AG08396 (cell line): ENCODE results near the gene VAV3.
A peak's percentile ranks its signal among the peaks of the same experiment; 100 is the strongest.

Source experiments
- DNase-seq: peaks from one replicate; pipeline ENCODE4 v3.0.0; 2012; ENCODE audit warnings: low spot score, mixed read lengths

The VAV3 gene

DNA sequence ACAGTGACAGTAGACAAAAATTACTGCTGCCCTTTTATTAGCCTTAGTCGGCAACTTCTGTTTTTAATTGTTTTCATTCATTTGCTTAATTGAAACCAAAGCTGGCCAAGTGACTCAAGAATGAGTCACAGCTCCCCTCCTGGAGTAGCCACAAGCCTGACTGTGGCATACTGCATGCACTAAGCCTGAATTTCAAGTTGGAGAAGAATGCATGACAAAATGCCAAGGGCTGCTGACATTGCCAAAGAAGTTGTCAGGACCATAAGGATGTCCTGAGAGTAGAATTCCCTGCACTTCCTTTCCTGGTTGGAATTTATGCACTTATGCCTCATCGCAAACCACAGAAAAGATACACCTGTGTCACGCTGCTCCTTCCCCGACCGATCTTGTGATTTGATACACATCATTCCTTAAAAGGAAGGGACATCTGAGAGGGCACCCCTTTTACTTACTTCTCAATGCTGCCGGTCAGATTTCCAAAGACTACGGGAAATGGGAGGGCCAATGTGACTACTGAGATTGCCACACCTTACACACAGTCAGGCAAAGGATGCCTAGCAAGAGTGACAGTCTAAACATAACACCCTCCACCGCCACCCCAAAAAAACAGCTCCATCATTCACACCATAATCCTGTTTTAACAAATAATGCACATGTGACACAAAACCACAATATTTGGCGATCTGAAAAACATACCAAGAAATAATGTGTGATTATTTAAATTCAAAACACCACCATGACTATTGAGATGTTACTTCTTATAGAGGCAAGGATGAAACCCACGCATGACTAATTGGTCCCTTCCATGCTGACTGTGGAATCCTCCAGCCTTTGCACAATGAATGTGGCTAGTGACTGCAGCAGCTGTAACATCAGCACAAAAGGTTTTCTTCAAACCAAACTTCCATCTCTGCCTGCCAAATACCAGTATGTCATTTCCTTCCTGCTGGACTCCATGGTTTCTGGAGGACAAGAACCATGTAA is 28.2 kb downstream of the VAV3 start:
- DNase-seq: peak; percentile 80

DNA sequence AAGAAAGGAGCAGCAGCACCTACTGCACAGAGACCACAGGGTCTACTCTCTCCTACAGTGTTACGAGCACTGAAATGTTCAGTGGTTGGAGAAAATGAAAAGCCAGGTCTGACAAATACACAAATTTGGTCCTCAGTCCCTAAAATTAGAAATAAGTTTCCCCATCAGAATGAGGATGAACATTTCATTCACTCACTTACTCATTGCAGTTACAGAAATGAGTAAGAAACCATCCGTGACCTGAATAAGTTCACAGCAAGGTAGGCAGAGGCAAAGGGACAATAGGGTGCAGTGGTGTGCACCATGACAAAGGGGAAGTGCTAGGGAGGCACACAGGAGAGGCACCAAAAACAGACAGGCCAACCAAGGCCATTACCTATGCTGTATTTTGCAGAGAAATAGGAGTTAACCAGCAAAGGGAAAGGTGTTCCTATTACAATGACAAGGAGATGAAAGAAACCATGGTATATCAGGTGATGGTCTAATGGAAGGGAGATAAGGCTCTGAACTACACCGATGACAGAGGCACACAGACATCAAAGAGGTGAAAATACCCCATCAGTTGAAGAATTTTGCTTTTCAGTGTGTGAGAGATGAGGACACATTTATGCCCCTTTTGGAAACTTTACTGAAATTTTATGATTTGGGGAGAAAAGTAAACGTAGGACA is 29.4 kb downstream of the VAV3 start:
- DNase-seq: no peak

DNA sequence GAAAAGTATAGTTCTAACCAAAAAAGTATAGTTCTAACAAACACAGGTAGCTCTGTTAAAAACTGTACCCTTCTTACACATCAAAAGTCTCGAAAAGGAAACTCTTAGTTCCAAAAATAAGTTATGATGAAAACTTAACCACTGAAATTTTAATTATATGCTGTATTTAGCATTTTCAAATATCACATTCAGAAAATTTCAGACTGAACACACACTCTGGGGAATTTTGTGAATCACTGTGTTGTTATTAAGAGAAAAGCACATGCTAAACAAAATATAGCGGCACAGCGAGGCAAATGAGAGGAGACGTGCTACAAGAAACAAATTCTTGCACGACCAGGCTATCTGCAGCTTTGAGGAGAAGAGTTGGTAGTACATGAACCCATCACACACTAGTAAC is 30.4 kb downstream of the VAV3 start:
- DNase-seq: no peak

DNA sequence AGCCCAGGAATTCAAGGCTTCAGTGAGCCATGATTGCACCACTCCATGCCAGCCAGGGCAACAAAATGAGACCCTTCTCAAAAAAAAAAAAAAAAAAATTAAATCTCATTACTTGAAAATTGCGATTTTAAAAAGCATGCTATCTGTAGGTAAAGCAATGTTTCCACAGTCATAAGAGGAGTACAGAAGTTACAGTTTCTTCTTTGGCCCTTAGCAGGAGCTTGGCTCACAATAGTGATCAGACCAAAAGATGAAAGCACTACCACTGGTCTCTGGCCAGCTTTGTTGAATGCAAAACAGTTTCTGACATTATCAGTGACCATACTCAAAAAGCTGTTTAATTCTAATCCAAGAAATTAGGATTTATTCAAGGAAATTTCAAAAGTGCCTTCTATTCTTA is 31.2 kb downstream of the VAV3 start:
- no peak for DNase-seq

DNA sequence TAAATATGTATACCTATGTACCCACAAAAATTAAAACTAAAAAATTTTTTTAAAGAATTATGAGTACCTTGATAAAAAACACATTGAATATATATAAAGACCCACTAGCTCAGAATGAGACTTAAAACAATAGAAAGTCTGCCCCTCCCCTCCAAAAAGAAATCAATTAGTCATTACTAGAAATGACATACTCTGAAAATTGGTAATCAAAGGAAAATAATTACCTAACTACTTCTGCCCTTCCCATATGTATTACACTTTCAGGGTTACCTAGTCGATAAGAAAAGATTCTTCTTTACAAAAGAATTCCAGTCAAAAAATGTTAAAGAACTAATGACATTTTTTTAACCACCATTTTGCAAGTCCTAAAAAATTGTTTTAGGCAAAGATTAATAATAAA is 34.7 kb downstream of the VAV3 start:
- no peak for DNase-seq

DNA sequence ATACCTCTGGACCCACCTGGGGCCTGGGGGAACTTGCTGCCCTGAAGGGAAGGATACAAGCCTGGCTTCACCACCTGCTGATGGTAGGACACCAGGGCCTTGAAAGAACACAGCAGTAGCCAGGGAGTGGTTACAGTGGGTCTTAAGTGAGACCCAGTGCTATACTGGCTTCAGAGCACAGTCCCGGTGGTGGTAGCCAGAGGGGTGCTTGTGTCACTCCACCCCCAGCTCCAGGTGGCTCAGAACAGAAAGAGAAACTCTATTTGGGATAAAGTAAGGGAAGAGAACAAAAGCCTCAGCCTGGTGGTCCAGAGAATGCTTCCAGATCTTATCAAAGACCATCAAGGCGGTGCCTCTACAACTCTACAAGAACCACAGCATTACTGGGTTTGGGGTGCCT is 37.2 kb downstream of the VAV3 start:
- DNase-seq: no peak

DNA sequence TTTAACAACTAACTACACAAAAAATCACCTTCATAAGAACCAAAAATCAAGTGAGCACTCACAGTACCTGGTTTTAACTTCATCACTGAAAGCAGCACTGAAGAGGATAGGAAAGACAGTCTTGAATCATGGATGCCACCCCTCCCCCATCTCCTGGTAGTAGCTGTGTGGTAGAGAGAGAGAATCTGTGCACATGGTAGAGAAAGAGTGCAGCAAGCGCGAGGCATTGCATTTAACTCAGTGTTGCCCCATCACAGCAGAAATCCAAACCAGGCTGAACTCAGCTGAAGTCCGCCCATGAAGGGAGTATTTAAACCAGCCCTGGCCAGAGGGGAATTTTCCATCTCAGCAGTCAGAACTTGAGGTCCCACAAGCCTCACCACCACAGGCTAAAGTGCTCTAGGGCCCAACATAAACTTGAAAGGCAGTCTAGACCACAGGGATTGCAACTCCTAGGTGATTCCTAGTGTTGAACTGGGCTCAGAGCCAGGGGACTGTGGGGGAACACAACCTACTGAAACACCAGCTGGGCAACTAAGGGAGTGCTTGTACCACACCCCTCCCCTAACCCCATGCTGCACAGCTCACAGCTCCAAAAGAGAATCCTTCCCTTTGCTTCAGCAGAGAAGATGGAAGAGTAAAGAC is 38.4 kb downstream of the VAV3 start:
- no peak for DNase-seq

DNA sequence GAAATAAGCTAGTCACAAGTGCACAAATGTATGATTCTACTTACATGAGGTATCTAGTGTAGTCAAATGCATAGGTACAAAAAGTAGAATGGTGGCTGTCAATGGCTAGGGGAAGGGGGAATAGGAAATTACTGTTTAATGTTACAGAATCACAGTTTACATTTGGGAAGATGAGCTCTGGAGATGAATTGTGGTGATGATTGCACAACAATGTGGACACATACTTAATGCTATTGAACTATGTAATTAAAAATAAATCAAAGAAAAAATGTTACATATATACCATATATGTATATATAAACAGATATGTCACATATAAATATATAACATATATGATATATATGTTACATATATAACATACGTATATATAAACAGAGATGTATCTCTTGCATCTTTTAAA is 39.4 kb downstream of the VAV3 start:
- no peak for DNase-seq

DNA sequence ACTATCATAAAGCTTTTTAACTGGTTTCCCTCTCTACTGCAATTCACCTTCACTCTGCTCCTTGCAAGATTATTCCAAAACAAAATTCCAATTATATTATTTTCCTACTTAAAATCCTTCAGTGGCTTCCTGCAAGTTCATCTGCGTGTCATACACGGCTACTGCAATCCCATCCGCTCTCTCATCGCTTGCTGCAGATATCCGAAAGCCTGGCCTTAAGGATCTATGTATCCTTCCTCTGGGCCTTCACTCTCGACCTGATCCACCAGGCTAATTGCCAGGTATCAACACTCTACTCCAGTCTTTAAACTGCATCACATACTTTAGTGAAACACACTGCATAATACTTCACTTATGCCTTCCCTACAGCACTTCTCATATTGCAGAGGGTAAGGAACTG is 44.0 kb downstream of the VAV3 start:
- no peak for DNase-seq

DNA sequence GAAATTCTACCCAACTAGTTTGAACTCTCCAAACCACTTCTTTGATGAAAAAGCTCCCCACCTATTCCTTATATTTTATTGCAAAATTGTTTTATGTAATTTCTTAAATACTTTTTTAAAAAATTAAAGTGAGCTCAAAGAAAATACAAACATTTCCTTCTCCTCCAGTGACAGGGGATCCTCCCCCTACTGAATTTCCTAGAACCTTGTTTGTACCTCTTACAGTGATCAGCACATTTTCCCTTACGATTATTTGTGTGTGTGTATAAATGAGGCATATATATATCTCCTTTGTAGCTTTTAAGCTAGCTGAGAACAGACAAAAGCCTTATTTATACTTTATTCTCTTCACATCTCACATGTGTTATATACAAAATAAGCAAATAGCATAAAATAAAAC is 44.4 kb downstream of the VAV3 start:
- no peak for DNase-seq

DNA sequence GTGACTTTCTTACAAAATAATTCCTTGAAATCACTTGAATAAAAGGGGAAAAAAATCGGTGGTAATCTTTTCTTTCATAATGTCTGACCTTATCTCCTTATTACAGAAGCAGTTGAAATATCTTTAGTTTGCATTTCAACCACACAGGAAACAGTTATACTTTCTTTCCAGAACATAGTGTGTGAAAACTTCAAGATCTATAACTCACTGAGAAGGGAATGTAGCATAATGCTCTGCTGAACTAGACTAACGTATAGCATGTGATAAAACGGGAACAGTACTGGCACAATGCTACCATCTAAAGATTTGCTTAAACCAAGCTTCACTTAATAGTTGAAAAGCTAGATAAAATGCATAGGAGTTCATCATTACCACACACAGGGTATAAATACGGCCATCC is 45.0 kb downstream of the VAV3 start:
- DNase-seq: no peak

DNA sequence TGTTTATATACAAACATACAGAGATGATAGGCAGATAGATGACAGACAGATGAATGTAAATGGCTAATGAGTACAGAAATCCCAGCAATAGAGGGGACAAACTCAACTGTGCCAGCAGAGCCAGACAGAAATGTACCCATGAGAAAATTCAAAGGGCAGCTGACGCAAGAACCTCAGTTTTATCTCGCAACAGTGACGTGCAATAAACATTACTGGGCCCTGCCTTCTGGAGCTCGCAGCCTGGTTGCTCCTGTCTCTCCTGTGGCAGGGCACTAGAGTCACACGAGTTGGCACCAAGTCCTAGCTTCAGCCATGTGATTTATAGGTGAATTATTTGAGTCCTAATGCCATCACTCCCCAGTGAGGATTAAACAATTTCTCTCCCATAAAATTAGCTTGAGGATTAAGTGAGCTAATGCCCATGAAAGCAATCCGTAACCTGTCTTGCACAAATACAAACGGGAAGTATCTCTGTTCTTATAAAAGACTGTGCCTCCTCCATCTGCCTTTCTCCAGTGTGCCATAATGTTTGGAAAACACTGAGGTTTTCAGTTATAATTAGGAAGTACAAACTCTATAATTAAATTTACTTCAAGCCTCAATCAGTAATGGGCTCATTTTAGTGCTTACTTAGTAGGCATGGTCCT is 50.7 kb downstream of the VAV3 start:
- DNase-seq: no peak

DNA sequence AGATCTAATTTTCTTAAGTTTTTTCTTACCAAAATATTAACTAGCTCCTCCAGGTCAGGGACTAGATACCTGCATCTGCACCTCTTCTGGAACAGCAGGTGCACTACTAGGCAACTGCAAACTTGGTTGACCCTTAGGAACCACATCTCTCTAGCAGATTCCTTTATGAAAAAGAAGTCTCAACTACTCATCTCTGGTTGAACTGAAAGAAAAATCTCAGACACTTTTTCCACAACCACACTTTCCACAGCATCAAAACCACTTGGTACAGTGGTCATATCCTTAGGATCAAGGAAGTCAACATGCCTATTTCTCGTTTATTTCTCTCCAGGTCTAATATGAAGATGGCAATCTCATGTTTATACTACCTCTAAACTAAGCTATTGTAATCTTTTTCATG is 52.3 kb downstream of the VAV3 start:
- no peak for DNase-seq

DNA sequence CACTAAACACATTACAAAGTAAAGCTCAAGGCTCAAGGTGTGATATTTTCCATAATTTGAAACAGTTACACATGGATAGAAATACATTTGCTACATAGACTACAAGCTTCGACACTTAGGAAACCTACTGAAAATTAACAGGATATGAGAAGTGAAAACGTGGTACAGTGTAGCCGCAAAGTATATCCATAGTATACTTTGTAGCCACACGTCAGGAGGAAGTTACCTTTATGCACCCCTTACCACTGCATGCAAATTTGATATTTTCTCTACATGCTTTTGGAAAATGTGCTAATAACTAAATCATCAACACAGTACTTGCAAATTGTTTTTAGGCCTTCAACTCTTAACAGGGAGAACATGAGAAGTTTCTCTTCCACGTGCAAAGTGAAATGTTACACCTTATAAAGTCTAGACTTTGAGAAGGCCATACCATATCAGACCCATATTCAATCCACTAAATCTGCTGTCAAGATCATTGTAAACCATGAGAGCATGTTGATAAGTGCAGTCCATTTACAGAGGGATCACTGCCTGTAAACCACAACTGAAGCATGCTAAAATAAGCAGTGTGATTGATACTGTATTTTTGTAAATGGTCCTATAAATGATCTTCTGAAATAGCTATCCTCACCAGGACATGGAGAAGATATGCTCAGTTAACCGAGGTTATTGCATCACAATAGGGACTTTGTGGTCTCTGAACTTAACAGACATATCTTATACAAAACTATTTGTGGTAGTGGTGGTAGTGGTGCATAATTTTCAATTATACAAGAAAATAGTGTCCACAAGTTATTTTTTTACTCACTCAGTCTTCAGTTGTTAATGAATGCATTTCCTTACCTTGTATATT is 64.7 kb downstream of the VAV3 start:
- no peak for DNase-seq

DNA sequence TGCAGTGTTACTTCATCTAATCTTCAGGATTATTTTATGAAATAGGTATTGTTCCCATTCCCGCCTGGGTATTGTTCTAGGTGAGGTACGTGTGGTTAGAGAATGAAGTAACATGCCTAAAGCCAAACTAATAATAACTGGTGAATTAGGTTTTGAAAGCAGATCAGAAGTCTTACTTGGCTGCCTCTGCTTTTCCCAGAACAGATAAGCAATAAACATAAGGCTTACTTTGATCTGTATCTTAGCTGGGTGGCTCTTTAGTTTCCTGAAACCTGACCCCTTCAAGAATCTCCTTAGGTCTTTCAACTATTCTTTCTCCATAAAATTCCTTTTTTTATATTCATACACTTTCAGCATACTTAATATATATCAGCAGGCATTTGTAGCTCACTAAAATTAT is 65.3 kb downstream of the VAV3 start:
- no peak for DNase-seq

DNA sequence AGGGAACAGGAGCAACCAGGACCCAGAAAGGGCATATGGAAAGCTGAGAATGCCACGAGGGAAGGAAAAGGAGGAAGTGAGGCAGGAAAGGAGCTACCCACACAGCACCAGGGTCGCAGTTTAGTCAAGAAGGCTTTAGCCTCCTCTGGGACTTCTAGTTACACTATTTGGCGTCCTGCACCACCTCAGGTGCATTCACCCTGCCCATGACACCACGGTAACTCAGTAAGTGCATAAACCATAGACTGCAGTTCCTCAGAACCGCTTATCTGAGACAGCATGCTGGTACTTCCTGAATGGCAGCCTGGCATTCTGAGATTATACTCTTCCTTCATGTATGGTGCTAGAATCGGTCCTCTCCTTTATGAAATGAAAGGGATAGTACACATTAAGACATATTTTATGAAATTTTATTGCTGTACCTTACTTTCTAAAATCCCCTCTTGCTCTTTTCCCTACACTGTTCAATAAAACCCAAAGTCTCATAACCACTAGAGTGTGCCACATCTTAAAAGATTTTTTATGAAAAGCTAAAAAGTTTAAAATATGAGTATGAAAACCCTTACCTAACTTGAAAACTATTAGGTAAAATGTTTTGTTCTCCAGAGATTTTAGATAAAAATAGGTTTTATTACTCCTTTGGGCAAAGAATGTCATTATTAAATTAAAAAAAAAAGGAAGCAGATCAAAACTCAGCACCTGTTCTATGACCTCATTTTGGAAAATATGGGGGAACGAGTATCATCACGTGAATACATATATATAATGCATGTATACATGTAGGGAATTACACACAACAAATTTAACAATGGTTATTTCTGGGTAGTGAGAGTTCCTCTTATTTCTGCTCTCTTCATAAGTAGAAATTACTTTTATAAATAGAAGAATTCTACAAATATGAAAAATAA is 67.3 kb downstream of the VAV3 start:
- no peak for DNase-seq

DNA sequence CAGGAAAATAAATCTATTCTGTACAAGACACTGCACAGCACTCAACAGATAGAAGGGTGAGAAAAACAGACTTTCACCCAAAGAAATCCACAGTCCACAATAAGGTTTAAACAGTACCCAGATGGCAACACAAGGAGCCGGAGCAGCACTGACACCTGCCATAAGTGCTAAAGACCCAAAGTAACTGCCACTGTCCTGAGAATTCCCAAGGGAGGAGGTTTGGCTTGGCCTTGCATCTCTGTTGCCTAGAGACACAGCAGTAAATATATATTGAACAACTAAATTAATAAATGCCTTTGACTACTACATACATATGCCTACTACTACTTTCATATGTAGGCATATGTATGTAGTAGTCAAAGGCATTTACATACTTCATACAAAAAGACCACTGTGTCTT is 68.0 kb downstream of the VAV3 start:
- no peak for DNase-seq

DNA sequence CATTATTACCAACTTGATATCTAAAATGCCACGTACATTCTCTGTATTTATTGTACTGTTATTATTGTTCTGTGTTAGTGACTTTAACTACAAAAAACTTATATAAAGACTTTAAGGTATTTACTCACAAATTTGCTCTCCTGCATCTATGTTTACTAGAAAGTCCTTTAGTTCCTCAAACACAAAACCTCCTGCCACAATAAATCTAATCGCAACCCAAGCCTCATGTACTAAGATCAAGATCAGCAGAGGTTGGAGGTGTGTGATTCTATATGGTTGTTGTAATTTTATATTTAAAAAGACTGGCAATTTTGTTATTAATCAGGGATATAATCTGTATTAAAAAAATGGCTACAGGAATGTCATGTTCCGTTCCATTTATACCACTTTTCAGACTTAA is 68.6 kb downstream of the VAV3 start:
- DNase-seq: no peak

DNA sequence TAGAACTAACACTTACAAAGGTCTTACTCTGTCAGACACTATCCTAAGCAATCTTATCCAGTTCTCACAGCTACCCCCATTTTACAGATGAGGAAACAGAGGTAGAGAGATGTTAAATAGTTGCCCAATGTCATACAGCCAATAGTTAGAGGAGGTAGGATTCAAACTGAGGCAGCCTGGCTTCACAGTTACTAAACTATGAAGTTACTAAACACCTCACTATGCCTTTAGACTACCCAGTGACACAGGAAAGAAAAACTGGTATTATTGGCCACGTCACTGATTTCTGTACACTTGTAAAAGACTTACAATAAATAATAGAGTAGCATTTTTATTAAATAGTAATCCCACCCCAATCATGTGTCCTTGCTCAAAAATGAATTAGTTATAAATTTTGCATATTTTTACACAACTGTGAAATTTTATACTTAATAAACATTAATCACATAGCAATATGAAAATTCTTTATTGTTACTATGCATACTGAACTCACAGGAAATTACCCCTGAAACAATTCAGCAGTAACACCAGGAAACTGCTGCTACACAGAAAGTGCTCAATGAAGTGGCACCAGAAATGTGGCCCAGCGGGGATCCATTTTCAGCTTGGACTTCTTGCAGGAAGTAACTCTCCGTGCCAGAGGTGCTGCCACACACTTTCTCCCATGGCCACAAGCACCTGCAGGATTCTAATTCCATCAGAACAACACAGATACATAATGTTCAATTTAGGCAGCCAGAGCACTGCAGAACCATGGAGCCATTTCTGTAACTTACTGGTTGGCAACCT is 69.4 kb downstream of the VAV3 start:
- DNase-seq: no peak

DNA sequence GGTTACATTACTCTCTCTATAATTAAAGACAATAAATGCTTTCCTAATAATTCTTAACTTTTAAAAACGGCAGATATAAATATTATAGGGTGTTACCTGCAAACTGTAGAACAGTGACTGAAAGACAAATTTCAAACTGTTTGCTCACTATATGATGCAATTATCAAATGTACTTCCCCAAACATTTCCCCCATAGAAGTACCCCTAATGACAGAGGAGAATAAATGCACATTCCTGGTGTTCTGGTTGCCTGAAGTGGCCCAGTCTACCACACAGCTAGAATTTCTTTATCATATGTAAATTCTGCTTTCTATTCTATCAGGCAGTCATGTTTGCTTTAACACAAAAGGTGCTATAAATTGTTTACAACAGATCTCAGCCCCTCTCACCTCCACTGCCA is 70.4 kb downstream of the VAV3 start:
- no peak for DNase-seq
